RKO (cell line): Measurements from ENCODE around the gene RNF207.

ENCODE experiments used
- DNase-seq: peaks from one replicate; pipeline ENCODE4 v3.0.0-alpha.2; 2016; ENCODE audit warnings: low spot score

Gene RNF207

GRCh38 chr1:6234502-6235295, 28.8 kb downstream of the RNF207 start:
- DNase-seq = peak; percentile 81

- no peak for DNase-seq
Measured at GRCh38 chr1:6235296-6235677, 29.4 kb downstream of the RNF207 start.

- DNase-seq = no peak
Measured at GRCh38 chr1:6237093-6237492, 31.2 kb downstream of the RNF207 start.

GRCh38 chr1:6239213-6239752, 33.4 kb downstream of the RNF207 start:
- no peak for DNase-seq

- no peak for DNase-seq
Measured at GRCh38 chr1:6239950-6240768, 34.2 kb downstream of the RNF207 start.

GRCh38 chr1:6241107-6241886, 35.4 kb downstream of the RNF207 start:
- no peak for DNase-seq

- no peak for DNase-seq
Measured at GRCh38 chr1:6241887-6242740, 36.2 kb downstream of the RNF207 start.

- DNase-seq = no peak
Measured at GRCh38 chr1:6243053-6243834, 37.3 kb downstream of the RNF207 start.

- DNase-seq = no peak
Measured at GRCh38 chr1:6243993-6244392, 38.1 kb downstream of the RNF207 start, which contains the start of gene HES3. Gene HES3, plus strand, starts transcription at chr1:6244179. Its CDS starts 187 bp downstream, at chr1:6244366.

- DNase-seq = no peak
Measured at GRCh38 chr1:6244401-6245049, 38.6 kb downstream of the RNF207 start.

- DNase-seq = peak; percentile 87
Measured at GRCh38 chr1:6245086-6245868, 39.4 kb downstream of the RNF207 start.

GRCh38 chr1:6245869-6246496, 40.1 kb downstream of the RNF207 start:
- no peak for DNase-seq

- DNase-seq = peak; percentile 78
Measured at GRCh38 chr1:6246497-6247467, 40.9 kb downstream of the RNF207 start.

GRCh38 chr1:6247651-6248050, 41.7 kb downstream of the RNF207 start:
- DNase-seq = no peak

GRCh38 chr1:6248161-6248776, 42.4 kb downstream of the RNF207 start:
- no peak for DNase-seq

GRCh38 chr1:6248932-6249738, 43.2 kb downstream of the RNF207 start:
- DNase-seq = peak; percentile 61
